Measurements from ENCODE around the gene SQSTM1.

GRCh38 chr5:179836225-179837019 lies 15.7 kb downstream of the SQSTM1 start:
- TF ChIP-seq, protein P1, sequence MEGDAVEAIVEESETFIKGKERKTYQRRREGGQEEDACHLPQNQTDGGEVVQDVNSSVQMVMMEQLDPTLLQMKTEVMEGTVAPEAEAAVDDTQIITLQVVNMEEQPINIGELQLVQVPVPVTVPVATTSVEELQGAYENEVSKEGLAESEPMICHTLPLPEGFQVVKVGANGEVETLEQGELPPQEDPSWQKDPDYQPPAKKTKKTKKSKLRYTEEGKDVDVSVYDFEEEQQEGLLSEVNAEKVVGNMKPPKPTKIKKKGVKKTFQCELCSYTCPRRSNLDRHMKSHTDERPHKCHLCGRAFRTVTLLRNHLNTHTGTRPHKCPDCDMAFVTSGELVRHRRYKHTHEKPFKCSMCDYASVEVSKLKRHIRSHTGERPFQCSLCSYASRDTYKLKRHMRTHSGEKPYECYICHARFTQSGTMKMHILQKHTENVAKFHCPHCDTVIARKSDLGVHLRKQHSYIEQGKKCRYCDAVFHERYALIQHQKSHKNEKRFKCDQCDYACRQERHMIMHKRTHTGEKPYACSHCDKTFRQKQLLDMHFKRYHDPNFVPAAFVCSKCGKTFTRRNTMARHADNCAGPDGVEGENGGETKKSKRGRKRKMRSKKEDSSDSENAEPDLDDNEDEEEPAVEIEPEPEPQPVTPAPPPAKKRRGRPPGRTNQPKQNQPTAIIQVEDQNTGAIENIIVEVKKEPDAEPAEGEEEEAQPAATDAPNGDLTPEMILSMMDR (IDR thresholded peaks at IDR 0.05) = no peak
- TF ChIP-seq EP300 (IDR thresholded peaks at IDR 0.05) (no peak), POLR2AphosphoS5 (IDR thresholded peaks at IDR 0.05) (peak in 2 of 4 donors; percentile 50 to 61)
